Measurements from ENCODE around the gene RGS7BP. TPM values are rescaled to one million over a fixed set of nuclear protein-coding genes. Genes with fewer than 3 reads are reported as not detected.

RGS7BP gene
- total and polyA plus RNA-seq, 9 donors, result 1.4 to 6.5 (median 4.3) TPM

- no peak overlapping the region for H3K27ac ChIP-seq
Observed at GRCh38 chr5:64634997-64635686, 129.3 kb downstream of the RGS7BP start.

GRCh38 chr5:64637144-64637543, 131.3 kb downstream of the RGS7BP start:
- intact Hi-C loops (cut with DNase I), result loop anchor here in 3 of 4 donors (5.0 to 10.0 kb wide), 3 partner anchors 145 to 848 kb away; partner anchors contain the start of gene ADAMTS6 (in 1 of the 3)

More at GRCh38 chr5:64634997-64635686, 129.3 kb downstream of the RGS7BP start:
- TF ChIP-seq CTCF (IDR thresholded peaks at IDR 0.05) (peak; percentile 60 to 69 (median 69)), EP300 (IDR thresholded peaks at IDR 0.05) (no peak)
- Histone ChIP-seq H3K9me3 (no peaks in the 10 kb centered on the region), H3K4me1 (ENCODE audit: insufficient read depth) (no peaks in the 10 kb centered on the region), H3K4me3 (no peak overlapping the region), H3K27me3 (no peaks in the 10 kb centered on the region), H3K36me3 (no peaks in the 10 kb centered on the region)
- 0 to 2% (median 0%) methylated on average over 1 of the region's 1 CpG for WGBS, 3 donors
- intact Hi-C loops (cut with DNase I), result loop anchor here in 3 of 4 donors (5.0 to 10.0 kb wide), 3 partner anchors 147 to 850 kb away; partner anchors contain the start of gene ADAMTS6 (in 1 of the 3)
- DNase-seq, result no peak

GRCh38 chr5:64637837-64638443, 132.1 kb downstream of the RGS7BP start:
- Histone ChIP-seq H3K36me3 (no peaks in the 10 kb centered on the region), H3K27me3 (no peaks in the 10 kb centered on the region), H3K9me3 (no peaks in the 10 kb centered on the region), H3K4me1 (ENCODE audit: insufficient read depth) (no peaks in the 10 kb centered on the region), H3K4me3 (no peak overlapping the region), H3K27ac (no peak overlapping the region)
- DNase-seq, result no peak
- TF ChIP-seq CTCF (IDR thresholded peaks at IDR 0.05), result no peak
- no peak for TF ChIP-seq POLR2A (IDR thresholded peaks at IDR 0.05)
- no peak for TF ChIP-seq EP300 (IDR thresholded peaks at IDR 0.05)
- WGBS, 3 donors, result 68 to 70% (median 70%) methylated on average over 10 of the region's 10 CpGs
- intact Hi-C loops (cut with DNase I), result loop anchor here in 3 of 4 donors (5.0 to 10.0 kb wide), 3 partner anchors 144 to 847 kb away; partner anchors contain the start of gene ADAMTS6 (in 1 of the 3)

More at GRCh38 chr5:64637144-64637543, 131.3 kb downstream of the RGS7BP start:
- TF ChIP-seq CTCF (IDR thresholded peaks at IDR 0.05) (no peak), POLR2A (IDR thresholded peaks at IDR 0.05) (no peak), EP300 (IDR thresholded peaks at IDR 0.05) (no peak)
- Histone ChIP-seq H3K27ac (no peak overlapping the region), H3K4me1 (ENCODE audit: insufficient read depth) (no peaks in the 10 kb centered on the region), H3K36me3 (no peaks in the 10 kb centered on the region), H3K4me3 (no peak overlapping the region), H3K9me3 (no peaks in the 10 kb centered on the region), H3K27me3 (no peaks in the 10 kb centered on the region)
- WGBS, 3 donors, result 62 to 73% (median 70%) methylated on average over 9 of the region's 9 CpGs
- no peak for DNase-seq

- Histone ChIP-seq H3K36me3 (no peaks in the 10 kb centered on the region), H3K27me3 (no peaks in the 10 kb centered on the region), H3K4me3 (no peak overlapping the region), H3K9me3 (no peaks in the 10 kb centered on the region), H3K27ac (peak overlapping the region in 1 of 2 donors; percentile 82), H3K4me1 (ENCODE audit: insufficient read depth) (peaks cover 10% of the 10 kb centered on the region)
- intact Hi-C loops (cut with DNase I), result loop anchor here in 1 of 4 donors (5.0 kb wide), 1 partner anchor 837 kb away; the partner anchor contains the start of gene ADAMTS6
- DNase-seq, result no peak
- TF ChIP-seq CTCF (IDR thresholded peaks at IDR 0.05) (no peak), POLR2A (IDR thresholded peaks at IDR 0.05) (no peak), EP300 (IDR thresholded peaks at IDR 0.05) (no peak)
Observed at GRCh38 chr5:64644831-64645230, 139.0 kb downstream of the RGS7BP start.
